ENCODE results near the gene RAN.
"Not testable (repeated sequence)": the region's sequence is repeated elsewhere in the genome, so short reads cannot be mapped to it uniquely, and the experiment has no call there.

Gene RAN

DNA sequence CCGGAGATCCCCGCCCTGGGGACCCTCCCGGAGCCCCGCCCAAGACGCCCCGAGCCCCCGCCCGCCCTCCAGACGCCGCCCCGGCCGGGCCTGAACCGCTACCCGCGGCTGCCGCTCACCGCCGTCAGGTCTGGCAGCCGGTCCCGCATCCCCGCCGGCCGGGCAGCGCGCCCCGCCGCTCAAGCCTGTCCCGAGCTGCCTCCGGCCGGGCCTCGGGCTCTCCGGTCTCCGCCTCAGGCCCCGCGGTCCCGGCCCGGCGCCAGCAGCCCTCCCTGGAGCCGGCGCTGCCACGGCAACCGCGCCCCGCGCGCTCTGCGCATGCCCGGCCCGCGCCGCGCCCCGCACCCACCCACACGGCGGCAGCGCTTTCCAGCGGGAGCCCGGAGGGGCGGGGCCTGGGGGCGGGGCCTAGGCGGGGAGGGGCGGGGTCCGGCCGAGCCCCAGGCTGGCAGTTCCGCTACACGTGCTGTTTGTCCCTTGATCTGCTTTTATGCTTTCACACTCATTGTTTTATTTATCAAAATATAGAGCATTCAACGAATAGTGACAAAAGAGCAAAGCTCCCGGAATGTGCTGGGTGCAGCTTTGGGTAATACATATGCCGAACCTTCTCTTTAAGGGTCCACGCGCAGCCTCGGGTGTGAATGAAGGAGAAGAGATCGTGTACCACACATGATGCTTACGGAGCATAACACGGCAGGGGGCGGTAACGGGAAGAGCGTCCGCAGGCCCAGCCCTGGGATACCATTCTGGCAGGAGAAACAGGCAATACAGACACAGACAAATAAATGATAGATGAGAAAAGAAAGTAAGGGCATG lies 32.7 kb upstream of the RAN start, which contains the start of gene STX2:
STX2 (minus strand) TSS at position 300 of the 819 bp plus-strand sequence; CDS start at position 149, 151 bp downstream.
- peak; percentile 84 for DNase-seq (ENCODE audit: low read depth)
- TF ChIP-seq CTCF (conservative IDR thresholded peaks at IDR 0.05; ENCODE audit: low read depth, low read length) = peak; percentile 48
- H3K4me3 ChIP-seq (ENCODE audit: low read depth, low read length) = peak within 1 kb of the TSS; percentile 79

- no peak for TF ChIP-seq CTCF (conservative IDR thresholded peaks at IDR 0.05; ENCODE audit: low read depth, low read length)
- H3K4me3 ChIP-seq (ENCODE audit: low read depth, low read length) = peak overlapping the region; percentile 53
- DNase-seq (ENCODE audit: low read depth) = no peak
These were observed 32.0 kb upstream of the RAN start for GRCh38 chr12:130839770-130840404.

DNA sequence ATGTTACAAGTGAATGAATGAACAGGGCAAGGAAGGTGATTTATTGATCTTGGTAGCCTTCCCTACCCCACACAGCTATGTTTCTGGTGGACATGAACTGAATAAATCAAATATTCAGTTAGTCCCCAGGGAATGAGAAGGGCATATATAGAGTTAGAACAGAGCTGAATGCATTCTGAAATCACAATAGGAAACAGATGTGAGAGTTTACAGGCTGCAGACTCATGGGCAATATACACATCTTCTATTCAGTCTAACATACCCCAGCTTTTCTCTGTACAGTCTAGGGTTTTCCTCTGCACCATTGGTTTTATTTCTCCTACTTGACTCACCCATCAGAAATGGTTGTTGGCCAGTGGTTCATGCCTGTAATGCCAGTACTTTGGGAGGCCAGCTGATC lies 25.5 kb upstream of the RAN start:
- no peak for TF ChIP-seq CTCF (conservative IDR thresholded peaks at IDR 0.05; ENCODE audit: low read depth, low read length)
- DNase-seq (ENCODE audit: low read depth) = peak; percentile 28

DNA sequence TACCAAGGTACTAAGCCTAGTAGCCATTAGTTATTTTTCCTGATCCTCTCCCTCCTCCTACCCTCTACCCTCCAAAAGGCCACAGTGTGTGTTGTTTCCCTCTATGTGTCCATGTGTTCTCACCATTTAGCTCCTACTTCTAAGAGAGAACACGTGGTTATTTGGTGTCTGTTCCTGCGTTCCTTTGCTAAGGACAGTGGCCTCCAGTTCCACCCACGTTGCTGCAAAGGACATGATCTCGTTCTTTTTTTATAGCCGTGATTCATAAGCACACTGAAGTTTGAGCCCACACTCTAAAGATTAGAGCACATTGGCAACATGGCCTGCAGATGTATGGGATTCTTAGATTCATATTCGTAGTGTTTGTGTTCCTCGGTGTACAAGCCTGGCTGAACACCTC lies 24.8 kb upstream of the RAN start:
- H3K4me3 ChIP-seq (ENCODE audit: low read depth, low read length) = no peak overlapping the region
- TF ChIP-seq CTCF (conservative IDR thresholded peaks at IDR 0.05; ENCODE audit: low read depth, low read length) = no peak
- DNase-seq (ENCODE audit: low read depth) = peak; percentile 56

More for the DNA sequence above, 25.5 kb upstream of the RAN start:
- H3K4me3 ChIP-seq (ENCODE audit: low read depth, low read length) = no peak overlapping the region

GRCh38 chr12:130848105-130848504 lies 23.8 kb upstream of the RAN start:
- H3K4me3 ChIP-seq (ENCODE audit: low read depth, low read length); DNase-seq (ENCODE audit: low read depth): not testable (repeated sequence)

DNA sequence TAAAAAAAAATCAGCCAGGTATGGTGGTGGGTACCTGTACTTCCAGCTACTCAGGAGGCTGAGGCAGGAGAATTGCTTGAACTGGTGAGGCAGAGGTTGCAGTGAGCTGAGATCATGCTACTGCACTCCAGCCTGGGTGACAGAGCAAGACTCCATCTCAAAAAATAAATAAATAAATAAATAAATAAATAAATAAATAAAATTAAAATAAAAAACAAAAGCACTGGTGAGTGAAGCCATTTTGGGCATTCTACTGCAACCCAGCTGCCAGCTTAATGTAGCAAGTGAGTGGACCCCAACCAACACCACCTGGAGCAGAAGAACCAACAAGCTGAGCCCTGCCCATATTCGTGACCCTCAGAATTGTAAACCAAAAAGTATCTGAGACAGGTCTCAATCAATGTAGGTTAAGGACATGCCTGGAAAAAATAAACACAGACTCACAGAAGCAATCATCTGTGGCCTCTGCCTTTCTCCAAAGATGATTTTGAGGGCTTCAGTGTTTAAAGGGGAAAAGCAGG lies 23.0 kb upstream of the RAN start:
- H3K4me3 ChIP-seq (ENCODE audit: low read depth, low read length); DNase-seq (ENCODE audit: low read depth): not testable (repeated sequence)

DNA sequence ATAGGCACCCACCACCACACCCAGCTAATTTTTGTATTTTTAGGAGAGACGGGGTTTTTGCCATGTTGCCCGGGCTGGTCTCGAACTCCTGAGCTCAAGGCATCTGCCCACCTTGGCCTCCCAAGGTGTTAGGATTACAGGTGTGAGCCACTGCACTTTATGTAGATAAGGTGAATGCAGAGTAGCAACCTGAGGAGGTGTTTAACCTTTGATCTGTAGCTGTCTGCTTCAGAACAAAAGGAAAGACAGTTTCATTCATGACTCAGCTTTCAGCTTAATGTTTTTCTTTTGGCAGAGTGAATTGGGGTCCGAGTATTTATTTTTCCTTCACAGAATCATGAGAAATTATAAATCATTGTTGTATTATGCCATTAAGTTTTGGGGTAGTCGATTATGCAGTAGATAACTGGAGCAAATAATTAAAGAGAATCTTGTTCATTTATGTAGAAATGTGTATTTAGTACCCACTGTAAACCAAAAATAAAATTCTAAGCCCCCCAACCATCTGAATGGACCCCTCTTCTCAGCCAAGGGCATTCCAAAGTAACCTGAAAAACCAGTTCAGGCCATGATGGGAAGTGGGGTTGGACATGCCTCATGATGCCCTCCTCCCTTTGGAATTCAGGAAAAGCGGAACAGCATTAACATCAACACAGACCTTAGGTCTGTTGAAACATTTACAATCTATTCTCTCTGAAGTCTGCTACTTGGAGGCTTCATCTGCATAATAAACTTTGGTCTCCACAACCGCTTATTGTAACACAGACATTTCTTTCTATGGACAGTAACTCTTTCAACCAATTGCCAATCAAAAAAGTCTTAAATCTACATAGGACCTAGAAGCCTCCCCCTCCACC lies 22.1 kb upstream of the RAN start:
- H3K4me3 ChIP-seq (ENCODE audit: low read depth, low read length) = no peak overlapping the region
- no peak for TF ChIP-seq CTCF (conservative IDR thresholded peaks at IDR 0.05; ENCODE audit: low read depth, low read length)
- DNase-seq (ENCODE audit: low read depth) = no peak
